IPS-15b (cell line): ENCODE measurements around the gene FAM47E.

Experiments
- H3K27me3 ChIP-seq: one replicate; pipeline ENCODE4 v1.6.1; 2013; ENCODE audit warnings: low read length; ENCODE audit not compliant: control insufficient read depth, insufficient read depth
- H3K36me3 ChIP-seq: one replicate; pipeline ENCODE4 v1.6.1; 2013; ENCODE audit warnings: low read length; ENCODE audit not compliant: control insufficient read depth, insufficient read depth
- H3K4me1 ChIP-seq: one replicate; pipeline ENCODE4 v1.6.1; 2013; ENCODE audit warnings: mild to moderate bottlenecking, low read length; ENCODE audit not compliant: control insufficient read depth, insufficient read depth
- H3K4me3 ChIP-seq: one replicate; pipeline ENCODE4 v1.5.1; 2013; ENCODE audit warnings: low read depth, low read length
- H3K9ac ChIP-seq: one replicate; pipeline ENCODE4 v1.6.1; 2013; ENCODE audit warnings: low read depth, mild to moderate bottlenecking, low read length
- H3K9me3 ChIP-seq: one replicate; pipeline ENCODE4 v1.6.1; 2013; ENCODE audit warnings: mild to moderate bottlenecking, low read length; ENCODE audit not compliant: control insufficient read depth, insufficient read depth

Gene FAM47E, protein sequence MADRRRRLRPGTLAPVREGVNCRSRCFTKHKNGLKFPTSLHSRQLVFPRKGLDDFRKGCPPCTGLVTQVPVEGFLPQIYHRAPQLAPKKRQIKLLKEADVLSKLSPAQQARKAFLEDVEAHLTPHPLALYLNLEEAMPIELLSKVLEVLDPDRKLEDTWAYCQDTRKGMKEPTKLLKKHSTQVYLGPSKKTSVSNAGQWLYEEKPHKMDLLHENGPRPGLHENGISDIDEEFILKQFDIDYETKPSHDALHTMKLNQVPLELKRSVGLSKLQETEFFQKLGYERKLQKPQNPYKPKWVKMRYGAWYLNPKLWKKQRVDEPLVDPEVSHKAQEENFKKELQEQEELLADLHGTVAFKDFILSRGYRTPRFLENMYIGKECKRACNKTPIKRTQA

DNA sequence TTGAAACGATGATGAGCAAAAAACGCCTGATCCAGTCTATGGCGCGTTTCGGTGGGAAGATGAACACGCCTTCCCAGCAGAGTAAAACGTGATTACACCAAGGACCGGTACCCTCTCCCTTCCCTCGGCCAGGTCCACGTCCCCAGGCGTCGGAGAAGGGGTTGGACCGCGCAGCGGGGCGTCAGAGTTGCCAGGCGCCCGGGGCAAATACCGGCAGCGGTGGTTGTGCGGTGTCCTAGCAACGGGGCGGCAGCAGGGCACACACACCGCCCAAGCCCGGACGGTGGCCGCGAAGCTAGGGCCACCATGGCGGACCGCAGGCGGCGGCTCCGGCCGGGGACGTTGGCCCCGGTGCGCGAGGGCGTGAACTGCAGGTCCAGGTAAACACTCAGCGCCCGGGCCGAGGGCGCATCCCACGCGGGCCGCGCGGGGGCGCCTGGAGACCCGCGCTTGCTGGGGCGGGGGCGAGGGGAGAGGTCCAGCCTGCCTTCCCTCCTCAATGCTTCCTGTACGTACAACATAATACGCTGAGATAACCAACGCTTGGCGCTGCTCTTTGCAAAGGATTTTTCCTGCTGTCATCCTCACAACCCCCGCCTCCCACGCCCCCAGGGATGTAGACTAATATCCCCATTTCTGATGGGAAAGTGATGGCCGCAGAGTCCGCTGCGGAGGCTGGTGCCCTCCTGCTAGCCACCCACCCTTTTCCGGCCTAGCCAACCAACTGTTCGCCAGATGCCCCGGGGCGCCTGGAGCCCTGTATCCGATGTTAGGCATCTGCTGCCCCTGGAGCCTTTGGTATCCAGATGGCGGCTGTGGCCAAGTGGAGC, at the start of gene FAM47E:
Gene FAM47E (plus strand): TSS at position 281 of the 830 bp plus-strand sequence. CDS start 26 bp downstream, at position 307.
- peaks cover 26% of the 10 kb centered on the region for H3K27me3 ChIP-seq
- H3K9ac ChIP-seq: peak within 1 kb of the TSS; percentile 37
- no peaks in the 10 kb centered on the region for H3K36me3 ChIP-seq
- peaks cover 3% of the 10 kb centered on the region for H3K4me1 ChIP-seq
- H3K4me3 ChIP-seq: peak within 1 kb of the TSS; percentile 70
- no peaks in the 10 kb centered on the region for H3K9me3 ChIP-seq

DNA sequence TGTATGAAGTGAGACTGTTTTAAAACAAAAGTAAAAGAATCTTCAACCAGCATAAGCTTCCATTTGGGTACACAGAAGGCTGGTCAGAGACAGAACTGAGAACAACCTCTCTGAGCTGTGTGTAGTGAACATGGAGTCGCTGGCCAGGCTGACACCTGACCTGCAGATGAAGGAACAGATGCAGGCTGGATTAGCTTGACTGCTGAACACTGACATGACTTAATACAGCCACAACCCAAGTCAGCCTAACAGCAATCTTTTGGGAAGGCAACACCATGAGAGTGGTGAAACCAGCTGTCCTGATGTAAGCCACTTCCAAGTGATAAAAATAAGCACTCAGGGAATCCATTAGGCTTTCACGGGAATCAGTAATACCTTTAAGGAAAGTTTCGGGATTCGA, 48.0 kb upstream of the FAM47E start:
- H3K4me1 ChIP-seq: peaks cover 4% of the 10 kb centered on the region

DNA sequence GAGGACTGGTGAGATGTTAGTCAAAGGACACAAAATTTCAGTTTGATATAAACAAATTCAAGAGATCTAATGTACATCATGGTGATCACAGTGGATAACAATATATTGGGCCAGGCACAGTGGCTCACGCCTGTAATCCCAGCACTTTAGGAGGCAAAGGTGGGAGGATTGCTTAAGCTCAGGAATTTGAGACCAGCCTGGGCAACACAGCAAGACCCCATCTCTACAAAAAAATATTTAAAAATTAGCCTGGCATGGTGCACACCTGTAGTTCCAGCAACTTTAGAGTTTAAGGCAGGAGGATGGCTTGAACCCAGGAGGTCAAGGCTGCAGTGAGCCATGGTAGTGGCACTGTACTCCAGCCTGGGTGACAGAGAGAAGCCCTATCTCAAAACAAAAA, 46.6 kb upstream of the FAM47E start:
- H3K4me3 ChIP-seq: no peak overlapping the region
- no peaks in the 10 kb centered on the region for H3K27me3 ChIP-seq
- H3K36me3 ChIP-seq: no peaks in the 10 kb centered on the region
- peaks cover 3% of the 10 kb centered on the region for H3K4me1 ChIP-seq
- no peak overlapping the region for H3K9ac ChIP-seq
- no peaks in the 10 kb centered on the region for H3K9me3 ChIP-seq

More for the DNA sequence above, 48.0 kb upstream of the FAM47E start:
- no peak overlapping the region for H3K4me3 ChIP-seq
- H3K9me3 ChIP-seq: no peaks in the 10 kb centered on the region
- H3K27me3 ChIP-seq: no peaks in the 10 kb centered on the region
- no peaks in the 10 kb centered on the region for H3K36me3 ChIP-seq
- peak overlapping the region; percentile 8 for H3K9ac ChIP-seq

DNA sequence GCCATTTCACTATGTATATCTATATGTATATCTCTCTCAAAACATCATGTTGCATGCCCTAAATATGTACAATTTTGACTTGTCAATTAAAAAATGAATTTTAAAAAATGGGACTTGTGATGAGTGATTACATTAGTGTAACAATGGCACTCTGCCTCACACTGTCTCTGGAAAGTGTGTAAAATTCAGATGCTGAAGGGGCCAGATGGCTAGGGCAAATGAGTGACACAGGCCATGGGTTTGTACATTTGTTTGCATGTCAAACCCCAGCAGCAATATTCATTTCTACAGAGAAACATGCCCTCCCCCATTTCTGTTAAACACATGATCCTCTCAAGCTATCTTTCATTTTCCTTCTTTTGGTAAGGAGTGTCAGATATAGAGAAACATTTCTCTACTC, 46.0 kb upstream of the FAM47E start:
- Histone ChIP-seq H3K27me3 (no peaks in the 10 kb centered on the region), H3K4me3 (no peak overlapping the region), H3K36me3 (no peaks in the 10 kb centered on the region), H3K4me1 (peaks cover 3% of the 10 kb centered on the region), H3K9me3 (no peaks in the 10 kb centered on the region), H3K9ac (no peak overlapping the region)

DNA sequence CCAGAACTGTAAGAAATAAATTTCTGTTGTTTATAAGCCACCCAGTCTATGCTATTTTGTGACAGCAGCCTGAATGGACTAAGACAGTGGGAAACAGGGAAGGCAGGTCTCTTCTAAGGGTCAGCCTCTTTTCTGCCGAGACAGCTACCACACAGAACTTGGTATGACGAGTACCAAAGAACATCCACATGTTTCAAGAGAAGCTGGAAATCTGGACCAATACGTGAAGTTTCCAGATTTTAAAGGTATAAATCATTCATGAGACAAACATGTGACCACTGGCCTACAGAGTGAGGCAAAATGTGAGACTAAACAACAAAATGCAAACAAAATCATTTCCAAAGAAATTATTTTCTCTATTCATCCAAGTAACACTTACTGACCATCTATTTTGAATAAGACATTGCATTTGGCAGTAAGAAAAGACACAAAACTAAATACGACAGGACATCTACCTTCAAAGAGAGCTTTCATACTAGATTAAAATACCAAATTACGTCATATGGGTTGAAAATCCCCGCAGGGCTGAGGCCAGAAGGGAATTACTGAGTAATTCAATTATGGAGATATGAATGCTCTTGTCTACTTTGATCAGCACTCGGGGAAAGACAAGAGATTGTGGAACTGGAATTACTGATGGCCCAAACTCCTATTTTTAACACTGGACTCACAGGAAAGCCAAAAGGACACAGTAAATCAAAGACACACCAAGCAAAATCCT, 45.1 kb upstream of the FAM47E start:
- H3K9me3 ChIP-seq: no peaks in the 10 kb centered on the region
- H3K4me1 ChIP-seq: peaks cover 3% of the 10 kb centered on the region
- no peak overlapping the region for H3K4me3 ChIP-seq
- H3K36me3 ChIP-seq: no peaks in the 10 kb centered on the region
- no peak overlapping the region for H3K9ac ChIP-seq
- H3K27me3 ChIP-seq: no peaks in the 10 kb centered on the region

DNA sequence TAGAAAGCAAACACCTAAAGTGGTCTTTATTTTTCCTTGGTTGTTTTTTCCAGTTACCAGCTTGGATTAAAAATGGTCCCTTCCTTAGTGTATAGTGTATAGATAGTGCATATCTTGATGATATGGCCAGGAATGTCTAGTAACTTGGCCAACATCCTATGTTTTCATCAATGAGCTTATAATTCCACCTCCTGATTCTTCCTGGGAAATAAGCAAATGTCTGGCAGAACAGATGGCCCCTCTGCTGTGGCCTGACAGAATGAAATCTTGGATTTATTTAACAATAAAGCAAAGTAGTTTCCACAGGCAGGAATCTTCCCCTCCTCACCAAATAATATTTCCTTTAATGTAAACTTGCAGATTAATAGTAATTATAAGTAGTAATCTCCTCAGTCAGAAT, 44.0 kb upstream of the FAM47E start:
- Histone ChIP-seq H3K9me3 (no peaks in the 10 kb centered on the region), H3K4me1 (peaks cover 4% of the 10 kb centered on the region), H3K4me3 (no peak overlapping the region), H3K36me3 (no peaks in the 10 kb centered on the region), H3K27me3 (no peaks in the 10 kb centered on the region), H3K9ac (no peak overlapping the region)

DNA sequence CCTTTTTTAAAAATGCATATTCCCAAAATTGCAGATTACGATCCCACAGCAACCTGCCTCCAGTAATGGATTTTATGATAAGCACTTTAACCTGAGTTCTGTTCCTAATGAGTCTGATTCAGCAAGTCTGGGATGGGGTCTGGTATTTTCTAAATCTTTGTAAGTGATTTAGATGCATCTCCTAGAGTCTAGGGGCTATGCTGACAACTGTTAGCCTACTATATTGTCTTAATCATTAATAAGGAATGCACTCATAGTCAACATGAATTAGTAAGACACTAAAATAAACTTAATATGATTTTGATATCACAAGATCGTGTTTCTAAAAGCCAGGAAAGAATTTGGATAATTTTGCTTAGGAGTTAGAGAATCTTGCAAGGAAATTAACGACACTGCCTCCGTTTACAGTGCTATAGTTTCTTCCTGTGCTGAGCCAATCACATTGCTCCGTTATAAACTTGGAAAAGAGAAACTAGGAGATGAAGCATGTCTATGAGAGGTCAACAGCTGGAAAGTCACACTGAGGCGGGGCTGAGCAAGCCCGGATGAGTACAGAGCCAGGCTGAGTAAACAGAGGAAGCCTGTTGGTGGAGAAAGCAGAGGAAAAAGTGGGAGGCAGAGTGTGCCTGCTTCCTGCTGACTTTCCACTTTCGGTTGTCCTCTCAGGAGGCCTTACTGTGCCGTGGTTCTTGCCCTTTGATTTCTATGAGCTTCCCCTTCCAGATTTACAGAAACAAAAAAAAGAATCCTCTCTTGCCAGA, 43.3 kb upstream of the FAM47E start:
- peaks cover 6% of the 10 kb centered on the region for H3K4me1 ChIP-seq
- H3K36me3 ChIP-seq: no peaks in the 10 kb centered on the region
- H3K9ac ChIP-seq: no peak overlapping the region
- no peaks in the 10 kb centered on the region for H3K27me3 ChIP-seq
- H3K9me3 ChIP-seq: no peaks in the 10 kb centered on the region
- no peak overlapping the region for H3K4me3 ChIP-seq

DNA sequence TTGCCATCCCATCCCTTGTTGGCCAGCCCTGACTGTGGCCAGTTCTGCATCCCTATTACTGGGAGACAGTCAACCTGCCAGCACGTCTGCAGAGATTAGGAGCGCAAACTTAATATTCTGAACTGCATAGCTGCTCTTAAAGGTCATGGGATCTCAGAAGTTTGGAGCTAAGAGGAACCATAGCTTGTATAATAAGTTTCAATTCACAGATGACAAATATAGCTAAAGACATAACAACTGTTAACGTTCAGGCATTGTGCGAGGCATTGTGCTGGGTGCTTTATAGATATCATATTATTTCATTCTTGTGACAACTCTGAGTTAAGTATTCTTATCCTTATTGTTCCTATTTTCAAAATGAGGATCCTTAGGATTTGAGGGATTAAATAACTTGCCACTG, 41.6 kb upstream of the FAM47E start:
- H3K36me3 ChIP-seq: no peaks in the 10 kb centered on the region
- H3K4me3 ChIP-seq: no peak overlapping the region
- peaks cover 15% of the 10 kb centered on the region for H3K4me1 ChIP-seq
- H3K9ac ChIP-seq: no peak overlapping the region
- H3K27me3 ChIP-seq: peaks cover 2% of the 10 kb centered on the region
- no peaks in the 10 kb centered on the region for H3K9me3 ChIP-seq

DNA sequence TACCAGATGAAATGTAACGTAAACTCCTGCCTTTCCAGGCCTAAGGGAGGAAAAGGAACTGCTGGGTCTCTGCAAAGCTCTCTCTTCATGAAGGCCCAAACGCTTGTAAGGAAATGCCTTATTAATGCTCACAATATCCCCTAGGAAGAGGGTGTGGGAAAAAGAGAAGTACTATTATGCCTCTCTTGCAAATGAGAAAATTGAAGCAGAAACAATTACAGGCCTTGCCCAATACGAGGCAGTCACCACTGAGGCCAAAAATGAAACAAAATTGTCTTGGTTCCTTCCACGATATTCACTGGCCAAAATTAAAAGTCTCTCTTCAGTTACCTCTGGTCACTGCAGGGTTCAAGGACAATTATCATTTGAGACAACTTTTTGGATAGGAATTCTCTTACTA, 41.1 kb upstream of the FAM47E start:
- H3K4me3 ChIP-seq: no peak overlapping the region
- no peak overlapping the region for H3K9ac ChIP-seq
- no peaks in the 10 kb centered on the region for H3K36me3 ChIP-seq
- peaks cover 16% of the 10 kb centered on the region for H3K4me1 ChIP-seq
- H3K9me3 ChIP-seq: no peaks in the 10 kb centered on the region
- peaks cover 2% of the 10 kb centered on the region for H3K27me3 ChIP-seq

DNA sequence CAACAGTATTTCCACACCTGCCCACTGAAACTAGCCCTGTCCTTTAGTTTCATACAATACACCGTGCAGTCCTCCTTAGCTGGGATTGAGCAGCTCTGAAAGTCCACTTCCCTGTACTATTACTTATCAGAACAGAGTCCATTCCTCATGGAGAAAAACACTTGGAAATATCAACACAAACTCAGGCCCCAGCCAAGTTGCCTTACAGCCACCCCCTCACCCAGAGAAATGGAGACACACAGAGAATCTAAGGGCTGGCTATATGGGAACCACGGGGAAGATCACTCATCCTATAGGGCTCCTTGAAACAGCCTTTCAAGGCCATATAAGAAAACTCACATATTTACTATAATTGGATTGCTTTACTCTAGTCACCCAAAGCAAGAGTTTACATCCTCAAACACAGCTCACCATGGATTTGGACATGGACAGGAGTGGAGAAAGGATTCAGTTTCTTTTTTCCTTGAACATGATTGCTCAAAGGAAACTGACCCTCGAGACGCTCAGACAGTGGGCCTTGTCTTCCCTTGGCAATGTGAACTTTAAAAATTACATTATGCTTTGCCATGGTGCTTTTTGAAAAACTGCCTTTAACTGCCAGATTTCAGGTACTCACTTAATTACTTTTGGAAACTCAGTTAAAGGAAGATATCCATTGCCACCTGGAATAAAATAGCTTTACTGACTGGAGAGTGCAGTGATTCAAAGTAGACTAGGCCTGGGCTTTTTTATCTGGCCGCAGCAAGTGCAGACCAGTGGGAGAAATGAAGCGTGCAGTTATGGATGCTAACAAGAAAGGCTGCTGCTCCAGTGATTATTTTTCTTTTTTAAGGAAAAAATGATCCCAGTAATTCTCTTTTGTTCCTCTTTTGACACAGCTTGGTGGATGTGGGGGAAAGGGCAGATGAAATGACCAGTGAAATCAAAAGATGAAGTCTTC, 39.5 kb upstream of the FAM47E start:
- Histone ChIP-seq H3K4me1 (peaks cover 16% of the 10 kb centered on the region), H3K9me3 (no peaks in the 10 kb centered on the region), H3K9ac (no peak overlapping the region), H3K4me3 (peak overlapping the region; percentile 77), H3K27me3 (peaks cover 2% of the 10 kb centered on the region), H3K36me3 (no peaks in the 10 kb centered on the region)
